Neural cell (in vitro differentiated cells): ENCODE data around the gene VPS8.

ENCODE experiments used
- EP300 ChIP-seq: fragments of 450-650 bp; conservative IDR thresholded peaks from 2 replicates; pipeline ENCODE4 v1.6.1; 2014; ENCODE audit warnings: antibody characterized with exemption, mild to moderate bottlenecking, moderate library complexity; ENCODE audit not compliant: poor library complexity, severe bottlenecking
- SMC3 ChIP-seq: fragments of 450-650 bp; conservative IDR thresholded peaks from 2 replicates; pipeline ENCODE4 v1.6.1; 2014; ENCODE audit warnings: antibody characterized with exemption, mild to moderate bottlenecking, moderate library complexity; ENCODE audit not compliant: poor library complexity
- TF ChIP-seq, protein P1 (sequence below): fragments of 450-650 bp; IDR thresholded peaks from 2 replicates; pipeline ENCODE4 v1.5.1; 2014; ENCODE audit warnings: antibody characterized with exemption, mild to moderate bottlenecking, moderate library complexity; ENCODE audit not compliant: poor library complexity, severe bottlenecking

DNA sequence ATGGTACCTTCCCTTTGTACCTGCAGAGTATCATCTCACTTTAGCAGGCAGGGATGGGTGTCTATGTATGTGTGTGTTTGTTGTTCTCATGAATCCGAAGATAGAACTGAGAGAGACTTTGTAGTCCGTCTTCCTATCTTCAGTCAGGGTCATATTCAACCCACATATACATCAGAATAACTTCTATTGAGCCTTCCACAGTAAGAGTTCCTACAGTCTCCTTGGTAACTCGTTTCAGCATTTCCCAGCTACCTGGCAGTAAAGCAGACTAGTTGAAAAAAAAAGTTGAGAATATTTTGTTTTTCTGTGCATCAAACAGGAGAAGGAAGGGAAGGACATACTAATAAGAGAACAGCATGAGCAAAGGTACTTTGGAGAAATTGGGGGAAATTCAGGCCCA lies 106.8 kb downstream of the VPS8 start:
- TF ChIP-seq, protein P1, sequence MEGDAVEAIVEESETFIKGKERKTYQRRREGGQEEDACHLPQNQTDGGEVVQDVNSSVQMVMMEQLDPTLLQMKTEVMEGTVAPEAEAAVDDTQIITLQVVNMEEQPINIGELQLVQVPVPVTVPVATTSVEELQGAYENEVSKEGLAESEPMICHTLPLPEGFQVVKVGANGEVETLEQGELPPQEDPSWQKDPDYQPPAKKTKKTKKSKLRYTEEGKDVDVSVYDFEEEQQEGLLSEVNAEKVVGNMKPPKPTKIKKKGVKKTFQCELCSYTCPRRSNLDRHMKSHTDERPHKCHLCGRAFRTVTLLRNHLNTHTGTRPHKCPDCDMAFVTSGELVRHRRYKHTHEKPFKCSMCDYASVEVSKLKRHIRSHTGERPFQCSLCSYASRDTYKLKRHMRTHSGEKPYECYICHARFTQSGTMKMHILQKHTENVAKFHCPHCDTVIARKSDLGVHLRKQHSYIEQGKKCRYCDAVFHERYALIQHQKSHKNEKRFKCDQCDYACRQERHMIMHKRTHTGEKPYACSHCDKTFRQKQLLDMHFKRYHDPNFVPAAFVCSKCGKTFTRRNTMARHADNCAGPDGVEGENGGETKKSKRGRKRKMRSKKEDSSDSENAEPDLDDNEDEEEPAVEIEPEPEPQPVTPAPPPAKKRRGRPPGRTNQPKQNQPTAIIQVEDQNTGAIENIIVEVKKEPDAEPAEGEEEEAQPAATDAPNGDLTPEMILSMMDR = no peak
- no peak for TF ChIP-seq SMC3
- TF ChIP-seq EP300 = no peak
